ENCODE measurements around the gene FAM131C.

DNA sequence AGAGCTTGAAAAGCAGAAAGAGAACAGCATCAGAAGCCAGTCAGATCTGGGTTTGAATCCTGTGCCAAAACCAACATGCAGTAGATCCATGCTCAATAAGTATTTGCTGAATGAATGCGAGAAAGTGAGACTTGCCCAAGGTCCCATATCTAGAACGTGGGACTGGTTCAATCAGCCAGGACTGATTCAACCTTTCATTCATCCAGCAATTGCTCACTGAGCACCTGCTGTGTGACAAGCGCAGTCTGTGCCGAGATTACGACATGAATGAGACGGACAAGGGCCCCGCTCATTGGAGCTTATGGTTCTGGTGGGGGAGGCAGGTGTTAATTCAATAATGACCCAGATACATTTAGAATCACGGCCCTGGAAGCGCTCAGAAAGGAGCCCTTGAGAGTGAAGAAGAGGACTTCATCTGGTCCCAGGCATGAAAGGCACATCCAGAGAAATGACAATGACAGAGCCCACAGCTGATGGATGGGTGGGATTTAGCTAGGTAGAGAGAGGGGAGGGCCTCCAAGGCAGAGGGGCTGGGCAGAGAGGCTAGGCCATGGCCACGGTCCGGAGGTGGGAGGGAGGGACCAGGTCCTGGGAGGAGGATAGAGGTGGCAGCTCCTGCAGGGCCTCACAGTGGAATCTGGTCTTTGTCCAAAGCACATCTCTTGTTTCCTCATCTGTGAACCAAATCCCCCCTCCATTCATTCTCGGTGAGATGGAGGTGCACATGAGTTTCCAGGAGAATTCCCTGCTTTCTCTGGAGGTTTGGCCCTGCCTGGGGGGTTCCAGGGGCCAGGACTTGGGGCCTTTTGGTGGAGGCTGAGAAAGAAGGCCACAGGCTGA lies 4.2 kb upstream of the FAM131C start:
- TF ChIP-seq, protein P1, sequence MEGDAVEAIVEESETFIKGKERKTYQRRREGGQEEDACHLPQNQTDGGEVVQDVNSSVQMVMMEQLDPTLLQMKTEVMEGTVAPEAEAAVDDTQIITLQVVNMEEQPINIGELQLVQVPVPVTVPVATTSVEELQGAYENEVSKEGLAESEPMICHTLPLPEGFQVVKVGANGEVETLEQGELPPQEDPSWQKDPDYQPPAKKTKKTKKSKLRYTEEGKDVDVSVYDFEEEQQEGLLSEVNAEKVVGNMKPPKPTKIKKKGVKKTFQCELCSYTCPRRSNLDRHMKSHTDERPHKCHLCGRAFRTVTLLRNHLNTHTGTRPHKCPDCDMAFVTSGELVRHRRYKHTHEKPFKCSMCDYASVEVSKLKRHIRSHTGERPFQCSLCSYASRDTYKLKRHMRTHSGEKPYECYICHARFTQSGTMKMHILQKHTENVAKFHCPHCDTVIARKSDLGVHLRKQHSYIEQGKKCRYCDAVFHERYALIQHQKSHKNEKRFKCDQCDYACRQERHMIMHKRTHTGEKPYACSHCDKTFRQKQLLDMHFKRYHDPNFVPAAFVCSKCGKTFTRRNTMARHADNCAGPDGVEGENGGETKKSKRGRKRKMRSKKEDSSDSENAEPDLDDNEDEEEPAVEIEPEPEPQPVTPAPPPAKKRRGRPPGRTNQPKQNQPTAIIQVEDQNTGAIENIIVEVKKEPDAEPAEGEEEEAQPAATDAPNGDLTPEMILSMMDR (conservative IDR thresholded peaks at IDR 0.05 in 1 of 2, IDR thresholded peaks at IDR 0.05 in 1 of 2; ENCODE audit: extremely low read depth in 1 of 2, insufficient read depth in 1 of 2, low read depth in 1 of 2, low read length in 2 of 2) = no peak
- TF ChIP-seq EZH2 (IDR thresholded peaks at IDR 0.05; ENCODE audit: borderline replicate concordance, low read length) = no peak

Measured in mammary epithelial cell (primary cell).